ENCODE results near the gene ADM5.
A peak's percentile ranks its signal among the peaks of the same experiment; 100 is the strongest.

ADM5 gene

DNA sequence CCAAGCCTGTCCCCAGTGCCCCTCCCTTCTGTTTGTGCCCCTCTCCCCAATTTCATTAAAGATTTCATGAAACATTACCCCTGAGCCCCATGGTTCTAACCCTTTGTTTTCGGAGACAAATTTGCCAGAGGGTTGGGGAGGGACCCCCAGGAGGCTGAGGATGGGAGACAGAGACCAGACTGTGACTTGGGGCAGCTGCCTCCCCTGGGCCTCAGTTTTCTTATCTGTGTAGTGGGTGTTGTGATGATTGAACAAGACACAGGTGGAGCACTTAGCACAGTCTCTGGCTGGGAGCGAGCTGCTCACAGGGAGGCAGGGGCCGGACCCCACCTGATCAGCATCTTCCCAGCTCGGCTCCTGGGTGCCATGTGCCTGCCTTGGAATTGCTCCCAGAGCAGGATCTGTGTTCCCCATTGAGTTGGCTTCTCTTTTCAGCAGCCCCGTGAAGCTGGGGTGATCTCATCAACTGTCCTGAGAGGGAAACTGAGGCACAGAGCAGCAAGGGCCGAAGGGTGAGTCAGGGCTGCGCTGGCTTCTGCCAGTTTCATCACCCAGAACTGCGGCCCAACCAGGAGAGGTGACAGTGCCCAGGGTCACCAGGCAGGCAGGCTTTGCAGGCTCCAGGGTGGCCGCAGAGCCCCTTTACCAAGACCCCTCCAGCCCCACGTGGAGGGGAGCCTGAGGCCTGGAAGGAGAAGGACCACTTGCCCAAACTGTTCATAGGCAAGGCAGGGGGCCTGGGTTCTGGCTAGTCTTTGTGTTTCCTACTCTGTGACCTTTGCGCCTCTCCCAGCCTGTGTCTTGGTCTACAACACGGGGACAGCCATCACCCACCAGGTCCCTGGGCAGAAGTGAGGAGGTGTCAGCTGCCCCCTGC lies 30.6 kb upstream of the ADM5 start:
- DNase-seq: no peak

GRCh38 chr19:49660338-49660961 lies 28.9 kb upstream of the ADM5 start:
- DNase-seq: no peak

- no peak for DNase-seq
Observed at GRCh38 chr19:49662011-49662410, 27.4 kb upstream of the ADM5 start.

DNA sequence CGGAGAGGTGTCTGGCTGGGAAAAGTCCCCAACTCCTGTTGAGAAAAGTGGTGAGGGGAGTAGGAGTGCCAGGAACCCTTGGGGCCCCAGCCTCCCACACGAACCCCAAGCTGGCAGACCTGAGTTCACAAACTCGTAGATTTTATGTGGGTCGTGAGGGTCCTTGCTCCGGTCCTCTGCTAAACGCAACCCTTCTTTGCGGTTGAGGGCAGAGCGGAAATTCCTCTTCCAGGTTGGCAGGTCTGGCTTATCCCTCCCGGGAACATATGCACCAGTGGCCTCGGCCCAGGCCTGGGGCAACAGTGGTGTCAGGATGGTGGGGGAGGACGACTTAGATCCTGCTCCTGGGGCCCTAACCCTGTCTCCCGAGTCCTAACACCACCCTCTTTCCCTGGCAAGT lies 26.2 kb upstream of the ADM5 start:
- no peak for DNase-seq

- no peak for DNase-seq
Observed at GRCh38 chr19:49664171-49665035, 25.0 kb upstream of the ADM5 start.

- no peak for DNase-seq
Observed at GRCh38 chr19:49665036-49665350, 24.4 kb upstream of the ADM5 start.

DNA sequence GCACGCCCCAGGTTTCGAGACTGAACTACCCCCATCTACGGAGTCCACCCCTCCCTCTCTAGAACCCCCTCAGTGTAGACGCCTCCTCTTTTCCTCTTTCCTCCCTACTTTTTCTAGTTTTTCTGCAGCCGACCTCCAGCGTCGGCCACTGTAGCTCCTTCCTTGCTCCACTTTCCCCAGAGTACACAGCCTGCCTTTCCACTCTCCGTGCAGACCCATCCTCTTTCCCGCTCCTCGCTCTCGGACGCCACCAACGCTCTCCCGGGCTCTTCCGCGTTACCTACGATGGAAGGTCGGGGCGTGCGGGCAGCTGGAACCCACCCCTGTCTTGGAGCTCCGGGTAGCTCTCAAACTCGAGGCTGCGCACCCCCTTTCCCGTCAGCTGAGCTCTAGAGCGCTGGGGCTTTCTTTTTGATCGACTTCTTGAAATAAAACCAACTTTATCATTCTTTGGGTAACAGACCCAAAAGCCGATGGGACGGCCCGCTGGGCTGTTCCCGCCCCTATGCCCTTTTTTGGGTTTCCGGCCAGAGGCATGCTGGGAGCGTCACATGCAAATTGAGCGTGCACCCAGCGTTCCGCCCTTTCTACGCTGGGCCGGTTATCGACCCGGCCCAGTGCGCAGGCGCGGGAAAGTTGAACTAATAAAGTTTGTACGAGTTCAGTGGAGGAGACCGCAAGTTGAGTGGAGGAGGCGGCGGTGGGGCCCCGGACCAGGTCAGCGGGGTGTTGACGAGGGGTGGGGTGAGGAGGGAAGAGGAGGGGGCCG lies 23.9 kb upstream of the ADM5 start, which contains the start of the genes BCL2L12 and IRF3:
BCL2L12 (plus strand) TSS at position 583 of the 769 bp plus-strand sequence. CDS start 760 bp downstream, outside the sequence.
IRF3 (minus strand) TSS at position 507 of the 769 bp plus-strand sequence. CDS start 1,019 bp downstream, outside the sequence.
- DNase-seq: peak; percentile 80

- no peak for DNase-seq
Observed at GRCh38 chr19:49666120-49666444, 23.3 kb upstream of the ADM5 start.

DNA sequence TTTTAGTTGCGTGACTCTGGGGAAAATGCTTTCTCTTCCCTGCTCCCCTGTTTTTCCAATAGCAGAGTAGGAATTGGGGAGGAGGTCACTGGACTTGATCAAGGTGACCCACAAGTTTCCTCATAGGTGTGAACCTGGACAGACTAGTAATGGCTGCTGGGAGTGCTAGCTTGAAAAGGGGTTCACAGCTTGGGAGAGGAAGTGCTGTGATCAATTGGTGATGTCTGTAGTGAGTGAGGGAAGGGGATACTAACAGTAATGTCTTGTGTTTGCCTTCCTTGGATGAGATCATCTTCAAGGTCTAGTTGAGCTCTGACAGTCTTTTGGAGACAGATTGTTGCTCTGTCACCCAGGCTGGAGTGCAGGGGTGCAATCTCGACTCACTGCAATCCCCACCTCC lies 21.9 kb upstream of the ADM5 start:
- DNase-seq: no peak

DNA sequence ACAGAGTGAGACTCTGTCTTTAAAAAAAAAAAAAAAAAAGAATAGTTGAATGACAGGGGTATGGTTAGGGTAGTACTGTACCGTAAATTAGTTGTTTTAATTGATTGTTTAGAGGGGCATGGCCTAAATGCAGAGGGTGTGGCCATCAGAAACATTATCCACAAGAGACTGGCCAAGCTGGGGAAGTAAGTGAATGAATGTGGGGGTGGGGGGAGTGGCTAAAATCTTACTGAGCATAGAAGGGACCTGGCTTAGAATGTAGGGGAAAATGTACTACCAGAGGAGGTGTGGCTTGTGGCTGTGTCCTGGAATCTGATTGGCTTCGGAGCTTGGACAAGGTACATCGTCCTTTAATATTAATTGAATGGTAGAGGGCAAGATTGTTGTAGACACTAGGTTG lies 19.9 kb upstream of the ADM5 start:
- no peak for DNase-seq

DNA sequence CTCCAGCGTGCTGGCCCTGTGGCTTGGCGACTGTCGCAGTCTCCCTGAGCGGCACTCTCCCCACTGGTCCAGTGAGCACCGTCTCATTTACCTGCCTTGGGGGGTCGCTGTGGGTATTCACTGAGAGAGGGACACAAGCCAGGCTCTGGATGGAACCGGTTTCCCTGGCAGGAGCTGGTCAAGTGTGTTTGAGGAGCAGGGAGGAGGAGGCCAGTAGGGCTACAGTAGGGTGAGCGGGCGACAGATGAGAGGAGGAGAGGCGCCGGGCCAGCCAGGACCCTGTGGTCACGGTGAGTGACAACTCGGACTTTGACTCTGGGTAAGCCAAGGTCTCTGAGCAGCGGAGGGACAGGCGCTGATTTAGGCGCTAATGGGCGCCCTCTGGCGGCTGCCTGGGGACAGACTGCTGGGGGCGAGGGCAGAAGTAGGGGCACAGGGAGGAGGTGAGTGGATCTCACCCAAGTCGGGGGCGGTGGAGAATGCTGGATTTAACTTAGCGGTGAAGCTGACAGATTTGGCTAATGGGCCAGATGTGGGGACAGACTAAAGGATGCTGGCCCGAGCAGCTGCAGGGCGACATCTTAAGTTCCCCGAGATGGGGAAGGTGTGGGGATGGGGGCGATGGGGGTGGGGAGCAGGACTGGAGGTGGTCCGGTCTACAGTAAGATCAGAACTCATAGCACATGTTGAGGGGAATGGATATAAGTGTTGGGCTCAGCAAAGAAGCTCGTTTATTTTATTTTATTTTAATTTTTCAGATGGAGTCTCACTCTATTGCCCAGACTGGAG lies 17.1 kb upstream of the ADM5 start:
- DNase-seq: peak; percentile 67

DNA sequence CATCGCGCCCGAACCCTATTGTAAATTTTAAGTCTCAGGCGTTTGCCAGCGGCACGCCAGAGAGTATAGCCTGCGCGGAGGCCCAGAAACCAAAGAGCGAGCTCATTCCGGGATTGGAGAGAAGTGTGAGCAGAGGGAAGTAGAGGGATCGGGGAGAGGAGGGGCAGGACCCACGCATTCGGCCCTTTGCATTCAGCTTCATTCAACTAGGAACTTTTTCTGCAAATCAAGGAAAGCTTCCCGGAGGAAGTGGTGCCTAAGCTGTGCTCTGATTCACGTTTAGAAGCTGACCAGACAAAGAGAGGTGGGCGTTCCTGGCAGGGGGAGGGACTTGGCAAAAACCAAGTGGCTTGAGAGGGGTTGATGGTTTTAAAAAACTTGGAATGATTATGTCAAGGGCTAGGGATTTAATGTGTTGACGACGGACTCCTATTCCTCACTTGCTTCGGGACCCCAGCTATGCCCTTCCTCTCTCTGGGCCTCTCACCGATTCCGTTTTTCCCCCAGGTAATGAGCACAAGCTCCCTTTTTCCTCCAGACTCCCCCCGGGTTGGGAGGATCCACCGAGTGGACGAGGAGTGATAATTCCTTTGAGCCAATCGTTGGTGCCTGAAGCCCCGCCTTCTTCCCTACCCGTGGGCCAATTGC lies 13.1 kb upstream of the ADM5 start:
- peak; percentile 60 for DNase-seq

DNA sequence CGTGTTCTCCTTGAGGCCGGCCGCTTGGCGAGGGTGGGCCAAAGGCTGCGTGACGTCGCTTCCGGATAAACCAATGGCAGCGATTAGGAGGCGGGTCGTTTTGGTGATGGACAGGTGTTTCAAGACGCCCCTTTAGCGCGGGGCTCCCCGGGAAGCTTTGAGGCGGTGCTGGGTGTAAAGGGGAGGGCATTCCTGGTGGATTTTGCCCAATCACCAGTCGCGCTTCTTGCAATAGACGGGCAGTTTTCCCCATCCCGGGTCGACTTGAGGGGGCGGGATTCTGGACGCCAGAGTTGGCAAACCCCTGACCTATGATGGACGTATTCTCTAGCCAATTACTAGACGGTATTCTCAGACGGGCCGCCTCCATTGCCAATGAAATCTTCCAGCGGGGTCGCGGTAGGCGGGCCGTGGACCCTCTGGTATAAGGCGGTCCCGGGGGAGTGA lies 12.6 kb upstream of the ADM5 start:
- peak; percentile 99 for DNase-seq

GRCh38 chr19:49677231-49677900 lies 12.0 kb upstream of the ADM5 start, which contains the start of gene PRMT1:
Gene PRMT1 (plus strand): TSS chr19:49677271. CDS start chr19:49677281, 10 bp downstream.
- DNase-seq: no peak

- peak; percentile 24 for DNase-seq
Observed at GRCh38 chr19:49677901-49678674, 11.3 kb upstream of the ADM5 start.

- peak; percentile 81 for DNase-seq
Observed at GRCh38 chr19:49678985-49679770, 10.2 kb upstream of the ADM5 start.

DNA sequence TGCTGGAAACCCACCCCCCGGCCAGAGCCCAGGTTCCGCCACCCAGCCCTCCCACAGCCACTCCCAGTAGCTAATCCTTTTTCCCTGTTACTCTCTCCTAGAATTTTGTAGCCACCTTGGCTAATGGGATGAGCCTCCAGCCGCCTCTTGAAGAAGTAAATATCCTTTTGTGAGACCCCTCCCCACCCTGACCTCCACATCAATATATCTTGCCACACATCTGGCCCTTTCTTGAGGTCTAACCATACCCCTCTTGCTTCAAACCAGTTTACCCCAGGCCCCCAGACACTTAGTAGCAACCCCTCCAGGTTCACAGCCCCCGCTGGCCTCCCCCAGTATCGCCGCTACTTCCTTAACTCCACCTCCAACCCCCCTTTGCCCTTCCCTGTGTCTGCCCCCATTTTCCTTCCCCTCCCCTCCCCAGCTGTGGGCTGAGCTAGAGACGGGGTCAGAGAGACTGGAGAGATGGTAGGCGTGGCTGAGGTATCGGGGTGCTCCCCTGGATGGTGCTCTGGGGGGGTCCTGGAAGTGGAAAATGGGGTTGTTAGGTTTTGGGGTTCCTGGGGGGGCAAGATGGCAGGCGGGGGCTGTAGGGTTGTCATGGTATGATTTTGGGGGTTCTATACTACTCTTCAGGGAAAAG lies 9.5 kb upstream of the ADM5 start:
- peak; percentile 67 for DNase-seq

All from NCI-H524 treated with DMSO at 0.1 percent for 48 hours (cell line).